Measurements from ENCODE around the gene GTF3C2.
A peak's percentile ranks its signal among the peaks of the same experiment; 100 is the strongest.
"Not testable (repeated sequence)": the region's sequence is repeated elsewhere in the genome, so short reads cannot be mapped to it uniquely, and the experiment has no call there.

Gene GTF3C2

GRCh38 chr2:27306573-27307286 is 49.8 kb downstream of the GTF3C2 start:
- TF ChIP-seq, protein P1, sequence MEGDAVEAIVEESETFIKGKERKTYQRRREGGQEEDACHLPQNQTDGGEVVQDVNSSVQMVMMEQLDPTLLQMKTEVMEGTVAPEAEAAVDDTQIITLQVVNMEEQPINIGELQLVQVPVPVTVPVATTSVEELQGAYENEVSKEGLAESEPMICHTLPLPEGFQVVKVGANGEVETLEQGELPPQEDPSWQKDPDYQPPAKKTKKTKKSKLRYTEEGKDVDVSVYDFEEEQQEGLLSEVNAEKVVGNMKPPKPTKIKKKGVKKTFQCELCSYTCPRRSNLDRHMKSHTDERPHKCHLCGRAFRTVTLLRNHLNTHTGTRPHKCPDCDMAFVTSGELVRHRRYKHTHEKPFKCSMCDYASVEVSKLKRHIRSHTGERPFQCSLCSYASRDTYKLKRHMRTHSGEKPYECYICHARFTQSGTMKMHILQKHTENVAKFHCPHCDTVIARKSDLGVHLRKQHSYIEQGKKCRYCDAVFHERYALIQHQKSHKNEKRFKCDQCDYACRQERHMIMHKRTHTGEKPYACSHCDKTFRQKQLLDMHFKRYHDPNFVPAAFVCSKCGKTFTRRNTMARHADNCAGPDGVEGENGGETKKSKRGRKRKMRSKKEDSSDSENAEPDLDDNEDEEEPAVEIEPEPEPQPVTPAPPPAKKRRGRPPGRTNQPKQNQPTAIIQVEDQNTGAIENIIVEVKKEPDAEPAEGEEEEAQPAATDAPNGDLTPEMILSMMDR (IDR thresholded peaks at IDR 0.05; ENCODE audit: insufficient read depth, low read length, poor library complexity, severe bottlenecking) = peak; percentile 29
- H3K4me3 ChIP-seq (replicated peaks; ENCODE audit: low read depth, low read length) = no peak overlapping the region
- no peaks in the 10 kb centered on the region; the same call in 1 of the 2 replicates for H3K27me3 ChIP-seq (replicated peaks; ENCODE audit: control insufficient read depth, insufficient read depth, low read length)
- DNase-seq (ENCODE audit: extremely low read depth, insufficient read length) = no peak
- H3K36me3 ChIP-seq (ENCODE audit: control insufficient read depth, insufficient read depth, low read length) = peaks cover 5% of the 10 kb centered on the region

DNA sequence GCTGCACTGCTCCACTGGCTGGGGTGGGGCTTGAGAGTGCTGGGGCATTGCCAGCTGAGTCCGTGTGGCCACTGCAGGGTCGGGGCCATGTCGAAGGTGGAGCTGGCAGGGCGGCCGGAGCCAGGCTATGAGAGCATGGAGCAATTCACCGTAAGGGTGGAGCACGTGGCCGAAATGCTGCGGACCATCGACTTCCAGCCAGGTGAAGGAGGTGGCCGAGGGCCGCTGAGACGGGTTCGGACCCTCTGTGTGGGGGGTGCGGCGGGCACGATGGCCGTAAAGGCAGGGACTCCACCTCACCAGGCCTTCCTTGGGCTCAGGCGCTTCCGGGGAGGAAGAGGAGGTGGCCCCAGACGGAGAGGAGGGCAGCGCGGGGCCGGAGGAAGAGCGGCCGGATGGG is 50.4 kb downstream of the GTF3C2 start:
- no peak for DNase-seq (ENCODE audit: extremely low read depth, insufficient read length)
- H3K4me3 ChIP-seq (replicated peaks; ENCODE audit: low read depth, low read length) = no peak overlapping the region
- TF ChIP-seq, protein P1 (IDR thresholded peaks at IDR 0.05; ENCODE audit: insufficient read depth, low read length, poor library complexity, severe bottlenecking) = no peak
- H3K27me3 ChIP-seq (replicated peaks; ENCODE audit: control insufficient read depth, insufficient read depth, low read length) = no peaks in the 10 kb centered on the region; the same call in 1 of the 2 replicates
- peaks cover 1% of the 10 kb centered on the region for H3K36me3 ChIP-seq (ENCODE audit: control insufficient read depth, insufficient read depth, low read length)

DNA sequence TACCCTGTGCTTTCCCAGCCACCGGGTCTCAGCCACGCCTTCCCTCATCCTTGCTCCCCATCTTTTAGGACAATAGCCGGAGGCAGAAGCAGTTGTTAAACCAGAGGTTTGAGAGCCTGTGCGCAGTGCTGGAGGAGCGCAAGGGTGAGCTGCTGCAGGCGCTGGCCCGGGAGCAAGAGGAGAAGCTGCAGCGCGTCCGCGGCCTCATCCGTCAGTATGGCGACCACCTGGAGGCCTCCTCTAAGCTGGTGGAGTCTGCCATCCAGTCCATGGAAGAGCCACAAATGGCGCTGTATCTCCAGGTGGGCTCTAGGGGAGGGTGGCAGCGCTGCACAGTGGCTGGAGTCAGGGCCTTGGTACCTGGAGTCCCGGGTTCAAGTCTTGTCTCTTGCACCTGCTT is 51.0 kb downstream of the GTF3C2 start:
- H3K4me3 ChIP-seq (replicated peaks; ENCODE audit: low read depth, low read length) = no peak overlapping the region
- H3K36me3 ChIP-seq (ENCODE audit: control insufficient read depth, insufficient read depth, low read length) = peaks cover 1% of the 10 kb centered on the region
- TF ChIP-seq, protein P1 (IDR thresholded peaks at IDR 0.05; ENCODE audit: insufficient read depth, low read length, poor library complexity, severe bottlenecking) = no peak
- H3K27me3 ChIP-seq (replicated peaks; ENCODE audit: control insufficient read depth, insufficient read depth, low read length) = no peaks in the 10 kb centered on the region; the same call in 1 of the 2 replicates
- DNase-seq (ENCODE audit: extremely low read depth, insufficient read length) = no peak

DNA sequence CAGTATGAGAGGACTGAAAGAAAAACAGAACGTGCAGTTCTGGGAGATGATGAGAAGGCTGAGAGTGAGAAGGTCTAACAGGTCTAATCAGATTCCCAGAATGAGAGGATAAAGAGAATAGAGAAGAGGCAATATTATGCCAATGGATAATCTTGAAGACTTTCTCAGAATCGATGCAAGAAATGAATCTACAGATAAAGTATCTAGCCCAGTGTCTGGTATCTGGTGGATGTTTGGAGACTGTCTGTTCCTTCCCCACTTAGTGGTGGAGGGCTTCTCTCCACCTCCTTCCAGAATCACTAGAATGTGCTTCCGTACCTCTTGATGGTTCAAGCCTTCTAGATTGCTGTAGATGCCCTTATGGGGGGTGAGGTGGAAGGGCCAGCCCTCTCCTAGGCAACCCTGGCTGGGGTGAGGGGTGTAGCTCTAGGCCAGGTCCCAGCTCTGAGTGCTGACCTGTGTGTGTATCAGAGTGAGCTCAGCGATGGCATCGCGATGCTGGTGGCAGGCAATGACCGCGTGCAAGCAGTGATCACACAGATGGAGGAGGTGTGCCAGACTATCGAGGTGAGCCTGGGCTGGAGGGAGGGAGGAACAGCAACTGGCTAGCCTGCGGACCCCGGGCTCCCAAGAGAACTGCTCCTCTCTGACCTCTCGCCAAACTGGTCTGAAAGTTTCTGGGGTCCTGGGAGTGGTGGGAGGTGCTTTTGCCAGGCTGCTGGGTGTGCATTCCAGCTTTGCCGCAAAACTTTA is 51.9 kb downstream of the GTF3C2 start:
- Histone ChIP-seq H3K4me3 (replicated peaks; ENCODE audit: low read depth, low read length) (no peak overlapping the region), H3K27me3 (replicated peaks; ENCODE audit: control insufficient read depth, insufficient read depth, low read length) (no peaks in the 10 kb centered on the region; the same call in 1 of the 2 replicates), H3K36me3 (ENCODE audit: control insufficient read depth, insufficient read depth, low read length) (no peaks in the 10 kb centered on the region; the same call in none of the 2 replicates)
- TF ChIP-seq, protein P1 (IDR thresholded peaks at IDR 0.05; ENCODE audit: insufficient read depth, low read length, poor library complexity, severe bottlenecking) = no peak
- no peak for DNase-seq (ENCODE audit: extremely low read depth, insufficient read length)

DNA sequence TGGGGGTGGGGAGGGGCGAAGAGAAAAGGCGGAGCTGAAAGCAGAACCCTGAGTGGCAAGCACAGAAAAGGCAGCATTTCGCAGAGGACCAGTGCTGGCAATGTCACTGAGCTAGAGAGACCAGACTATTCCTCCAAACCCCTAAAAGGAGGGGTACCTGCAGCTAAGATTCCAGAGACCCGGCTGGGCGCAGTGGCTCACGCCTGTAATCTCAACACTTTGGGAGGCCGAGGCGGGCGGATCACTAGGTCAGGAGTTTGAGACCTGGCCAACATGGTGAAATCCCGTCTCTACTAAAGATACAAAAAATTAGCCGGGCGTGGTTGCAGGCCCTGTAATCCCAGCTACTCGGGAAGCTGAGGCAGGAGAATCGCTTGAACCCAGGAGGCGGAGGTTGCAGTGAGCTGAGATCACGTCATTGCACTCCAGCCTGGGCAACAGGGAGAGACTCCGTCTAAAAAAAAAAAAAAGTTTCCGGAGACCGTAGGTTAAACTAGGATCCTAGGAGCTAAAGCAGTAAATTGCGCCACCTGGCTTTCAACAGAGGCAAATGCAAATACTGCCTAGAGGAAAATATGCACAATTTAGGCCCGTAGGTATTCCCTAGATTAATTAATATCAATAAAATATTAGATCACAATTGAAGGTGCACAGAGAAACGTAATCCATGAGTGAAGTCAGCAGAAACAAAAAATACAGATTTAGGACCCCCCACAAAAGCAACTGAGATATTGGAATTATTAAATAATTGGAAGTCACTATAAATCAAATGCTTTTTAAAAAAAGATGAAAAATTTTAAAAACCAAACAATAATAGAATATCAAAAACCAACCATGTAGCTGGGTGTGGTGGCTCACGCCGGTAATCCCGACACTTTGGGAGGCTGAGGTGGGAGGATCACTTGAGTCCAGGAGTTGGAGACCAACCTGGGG is 53.2 kb downstream of the GTF3C2 start:
- TF ChIP-seq, protein P1 (IDR thresholded peaks at IDR 0.05; ENCODE audit: insufficient read depth, low read length, poor library complexity, severe bottlenecking) = peak; percentile 84
- no peak for DNase-seq (ENCODE audit: extremely low read depth, insufficient read length)

GRCh38 chr2:27300606-27301005 is 56.0 kb downstream of the GTF3C2 start:
- not testable (repeated sequence) for H3K4me3 ChIP-seq (replicated peaks; ENCODE audit: low read depth, low read length); H3K36me3 ChIP-seq (ENCODE audit: control insufficient read depth, insufficient read depth, low read length); H3K27me3 ChIP-seq (replicated peaks; ENCODE audit: control insufficient read depth, insufficient read depth, low read length); DNase-seq (ENCODE audit: extremely low read depth, insufficient read length)

More for the DNA sequence above, 53.2 kb downstream of the GTF3C2 start:
- Histone ChIP-seq H3K27me3 (replicated peaks; ENCODE audit: control insufficient read depth, insufficient read depth, low read length) (no peaks in the 10 kb centered on the region; the same call in 1 of the 2 replicates), H3K36me3 (ENCODE audit: control insufficient read depth, insufficient read depth, low read length) (no peaks in the 10 kb centered on the region; the same call in none of the 2 replicates), H3K4me3 (replicated peaks; ENCODE audit: low read depth, low read length) (no peak overlapping the region)
